ENCODE results near the gene TAS1R1.

DNA sequence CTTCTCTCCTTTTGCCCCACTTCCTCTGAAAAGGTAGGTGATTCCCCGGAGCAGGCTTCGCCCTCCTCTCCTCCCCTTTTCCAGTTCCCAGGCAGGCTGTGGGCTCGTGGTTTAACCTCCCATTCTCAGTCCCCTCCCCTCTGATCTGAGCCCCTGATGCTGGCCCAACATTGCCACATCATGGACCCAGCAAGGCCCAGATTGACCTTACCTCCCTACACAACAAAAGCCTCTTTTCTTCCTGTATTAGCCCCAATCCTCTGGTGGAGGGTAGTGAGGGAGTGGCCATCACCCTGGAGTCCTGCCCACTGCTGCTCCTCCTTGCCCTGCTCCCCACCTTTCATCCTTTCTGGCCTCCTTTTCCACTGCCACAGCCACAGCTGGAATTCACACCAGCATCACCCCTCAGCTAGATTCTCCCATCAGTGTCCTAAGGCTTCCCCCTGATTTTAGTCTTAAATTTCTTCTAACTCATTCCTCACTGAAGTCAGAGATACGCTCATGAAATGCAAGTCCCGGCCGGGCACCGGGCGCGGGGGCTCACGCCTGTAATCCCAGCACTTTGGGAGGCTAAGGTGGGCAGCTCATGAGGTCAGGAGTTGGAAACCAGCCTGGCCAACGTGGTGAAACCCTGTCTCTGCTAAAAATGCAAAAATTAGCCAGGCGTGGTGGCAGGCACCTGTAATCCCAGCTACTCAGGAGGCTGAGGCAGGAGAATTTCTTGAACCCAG, 17.7 kb downstream of the TAS1R1 start:
- no peak for TF ChIP-seq ATF3 (IDR thresholded peaks at IDR 0.05)
- TF ChIP-seq ATF3 (CRISPR knock-in tag; conservative IDR thresholded peaks at IDR 0.05), result no peak
- TF ChIP-seq CEBPB (tag; IDR thresholded peaks at IDR 0.05), result no peak
- TF ChIP-seq E2F1 (CRISPR knock-in tag; IDR thresholded peaks at IDR 0.05), result no peak
- TF ChIP-seq ZNF639 (CRISPR knock-in tag; conservative IDR thresholded peaks at IDR 0.05 in 1 of 2, IDR thresholded peaks at IDR 0.05 in 1 of 2), result no peak
- TF ChIP-seq, protein P1, sequence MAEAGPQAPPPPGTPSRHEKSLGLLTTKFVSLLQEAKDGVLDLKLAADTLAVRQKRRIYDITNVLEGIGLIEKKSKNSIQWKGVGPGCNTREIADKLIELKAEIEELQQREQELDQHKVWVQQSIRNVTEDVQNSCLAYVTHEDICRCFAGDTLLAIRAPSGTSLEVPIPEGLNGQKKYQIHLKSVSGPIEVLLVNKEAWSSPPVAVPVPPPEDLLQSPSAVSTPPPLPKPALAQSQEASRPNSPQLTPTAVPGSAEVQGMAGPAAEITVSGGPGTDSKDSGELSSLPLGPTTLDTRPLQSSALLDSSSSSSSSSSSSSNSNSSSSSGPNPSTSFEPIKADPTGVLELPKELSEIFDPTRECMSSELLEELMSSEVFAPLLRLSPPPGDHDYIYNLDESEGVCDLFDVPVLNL (CRISPR knock-in tag; IDR thresholded peaks at IDR 0.05; ENCODE audit: low read depth), result no peak
- TF ChIP-seq STAT5B (CRISPR knock-in tag; IDR thresholded peaks at IDR 0.05), result no peak
- no peak for TF ChIP-seq CBFB (CRISPR knock-in tag; IDR thresholded peaks at IDR 0.05)
- no peak for TF ChIP-seq EZH2 (IDR thresholded peaks at IDR 0.05; ENCODE audit: borderline replicate concordance, low read depth, low read length)
- TF ChIP-seq, protein P2, sequence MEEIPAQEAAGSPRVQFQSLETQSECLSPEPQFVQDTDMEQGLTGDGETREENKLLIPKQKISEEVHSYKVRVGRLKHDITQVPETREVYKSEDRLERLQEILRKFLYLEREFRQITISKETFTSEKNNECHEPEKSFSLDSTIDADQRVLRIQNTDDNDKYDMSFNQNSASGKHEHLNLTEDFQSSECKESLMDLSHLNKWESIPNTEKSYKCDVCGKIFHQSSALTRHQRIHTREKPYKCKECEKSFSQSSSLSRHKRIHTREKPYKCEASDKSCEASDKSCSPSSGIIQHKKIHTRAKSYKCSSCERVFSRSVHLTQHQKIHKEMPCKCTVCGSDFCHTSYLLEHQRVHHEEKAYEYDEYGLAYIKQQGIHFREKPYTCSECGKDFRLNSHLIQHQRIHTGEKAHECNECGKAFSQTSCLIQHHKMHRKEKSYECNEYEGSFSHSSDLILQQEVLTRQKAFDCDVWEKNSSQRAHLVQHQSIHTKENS (CRISPR knock-in tag; IDR thresholded peaks at IDR 0.05), result no peak
- no peak for TF ChIP-seq ZBTB1 (CRISPR knock-in tag; IDR thresholded peaks at IDR 0.05; ENCODE audit: borderline replicate concordance, low read depth)
